ACHN (cell line): Measurements from ENCODE around the gene AUTS2.

Source experiments
- DNase-seq: peaks from one replicate; pipeline ENCODE4 v3.0.0-alpha.2; 2015
- in situ Hi-C: cut with HindIII; loops from 2 replicates; pipeline ENCODE4 v1.10.0; 2017; ENCODE audit warnings: low sequenced_read_pairs, low pct_ligation_motif_present, low pct_unique_long_range_greater_than_20kb

Gene AUTS2

GRCh38 chr7:70481570-70482123 is 883.4 kb downstream of the AUTS2 start:
- in situ Hi-C loops, result no loop called here
- DNase-seq, result no peak

GRCh38 chr7:70484255-70484654 is 886.0 kb downstream of the AUTS2 start:
- no peak for DNase-seq

GRCh38 chr7:70486977-70487376 is 888.7 kb downstream of the AUTS2 start:
- in situ Hi-C loops, result no loop called here
- no peak for DNase-seq

More at GRCh38 chr7:70484255-70484654, 886.0 kb downstream of the AUTS2 start:
- in situ Hi-C loops, result no loop called here

- no peak for DNase-seq
- in situ Hi-C loops, result no loop called here
Observed at GRCh38 chr7:70487428-70487827, 889.2 kb downstream of the AUTS2 start.

GRCh38 chr7:70487886-70488285 is 889.6 kb downstream of the AUTS2 start:
- in situ Hi-C loops, result no loop called here
- no peak for DNase-seq

- DNase-seq, result no peak
- in situ Hi-C loops, result no loop called here
Observed at GRCh38 chr7:70489813-70490212, 891.5 kb downstream of the AUTS2 start.

GRCh38 chr7:70492625-70493024 is 894.4 kb downstream of the AUTS2 start:
- no peak for DNase-seq
- in situ Hi-C loops, result no loop called here

- in situ Hi-C loops, result no loop called here
- DNase-seq, result no peak
Observed at GRCh38 chr7:70494225-70495032, 896.2 kb downstream of the AUTS2 start.

- no peak for DNase-seq
- in situ Hi-C loops, result no loop called here
Observed at GRCh38 chr7:70495033-70495376, 896.7 kb downstream of the AUTS2 start.

GRCh38 chr7:70497793-70498192 is 899.5 kb downstream of the AUTS2 start:
- in situ Hi-C loops, result no loop called here
- DNase-seq, result no peak

- DNase-seq, result no peak
- in situ Hi-C loops, result no loop called here
Observed at GRCh38 chr7:70498232-70498992, 900.1 kb downstream of the AUTS2 start.

- in situ Hi-C loops, result no loop called here
Observed at GRCh38 chr7:70500261-70500660, 902.0 kb downstream of the AUTS2 start.

GRCh38 chr7:70502117-70502863 is 904.0 kb downstream of the AUTS2 start:
- DNase-seq, result no peak
- in situ Hi-C loops, result no loop called here

More at GRCh38 chr7:70500261-70500660, 902.0 kb downstream of the AUTS2 start:
- no peak for DNase-seq

GRCh38 chr7:70504254-70504653 is 906.0 kb downstream of the AUTS2 start:
- in situ Hi-C loops, result no loop called here
- DNase-seq, result no peak

- no peak for DNase-seq
Observed at GRCh38 chr7:70505468-70505867, 907.2 kb downstream of the AUTS2 start.

GRCh38 chr7:70505886-70506285 is 907.6 kb downstream of the AUTS2 start:
- in situ Hi-C loops, result no loop called here
- DNase-seq, result no peak

More at GRCh38 chr7:70505468-70505867, 907.2 kb downstream of the AUTS2 start:
- in situ Hi-C loops, result no loop called here

GRCh38 chr7:70506434-70506833 is 908.2 kb downstream of the AUTS2 start:
- in situ Hi-C loops, result no loop called here
- no peak for DNase-seq

GRCh38 chr7:70512144-70512543 is 913.9 kb downstream of the AUTS2 start:
- no peak for DNase-seq
- in situ Hi-C loops, result no loop called here

GRCh38 chr7:70512761-70513160 is 914.5 kb downstream of the AUTS2 start:
- in situ Hi-C loops, result no loop called here
- DNase-seq, result no peak
